ENCODE measurements around the gene CROCC.
"Not testable (repeated sequence)": the region's sequence is repeated elsewhere in the genome, so short reads cannot be mapped to it uniquely, and the experiment has no call there.

CROCC gene

DNA sequence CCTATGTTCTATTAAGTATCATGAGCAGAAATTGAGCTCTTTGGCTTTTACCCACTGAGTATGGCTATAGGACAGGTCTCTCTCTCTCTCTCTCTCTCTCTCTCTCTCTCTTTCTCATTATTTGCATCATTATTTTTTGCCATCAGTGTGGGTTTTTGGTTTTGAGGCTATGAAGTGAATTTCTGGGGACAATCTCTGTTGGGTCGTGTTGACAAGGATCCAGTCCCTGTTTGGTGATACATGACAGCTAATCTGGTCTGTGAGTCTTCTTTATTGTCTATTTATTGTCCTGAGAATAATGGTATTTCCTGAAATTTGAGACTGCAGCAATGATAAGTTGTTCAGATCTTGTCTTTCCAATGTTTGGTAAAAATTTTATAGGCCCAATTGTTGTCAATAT lies 24.1 kb upstream of the CROCC start:
- not testable (repeated sequence) for DNase-seq (ENCODE audit: low spot score)

DNA sequence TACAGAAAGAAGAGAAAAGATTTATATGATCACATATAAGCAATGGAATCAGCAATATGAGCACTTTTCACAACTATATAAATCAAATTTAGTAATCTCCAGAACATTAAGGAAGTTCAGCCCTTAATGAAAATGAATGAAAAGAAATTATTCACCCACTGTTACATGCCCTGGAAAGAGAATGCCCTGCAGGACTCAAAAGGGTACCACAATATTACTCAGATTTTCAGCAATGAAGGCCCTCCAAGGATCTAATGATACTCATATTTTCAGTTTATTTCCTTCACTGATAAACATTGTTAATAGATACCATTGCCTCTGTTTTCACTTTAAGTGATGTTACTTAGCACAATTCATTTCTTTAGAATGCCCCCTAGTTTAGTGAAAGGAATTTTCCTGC lies 23.4 kb upstream of the CROCC start:
- DNase-seq (ENCODE audit: low spot score), result not testable (repeated sequence)

DNA sequence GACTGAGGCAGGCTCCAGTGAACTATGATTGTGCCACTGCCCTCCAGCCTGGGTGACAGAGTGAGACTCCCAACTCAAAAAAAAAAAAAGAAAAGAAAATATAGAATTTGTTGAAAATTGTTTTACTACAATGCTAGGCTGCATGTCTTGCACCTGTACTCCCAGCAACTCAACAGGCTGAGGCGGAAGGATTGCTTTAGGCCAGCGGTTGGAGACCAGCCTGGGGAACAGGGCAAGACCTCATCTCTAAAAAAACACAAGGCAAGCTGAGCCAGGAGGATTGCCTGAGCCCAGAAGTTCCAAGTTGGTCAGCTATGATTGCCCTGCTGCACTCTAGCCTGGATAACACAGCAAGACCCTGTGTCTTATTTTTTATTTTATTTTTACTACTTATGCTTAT lies 22.7 kb upstream of the CROCC start:
- not testable (repeated sequence) for DNase-seq (ENCODE audit: low spot score)

DNA sequence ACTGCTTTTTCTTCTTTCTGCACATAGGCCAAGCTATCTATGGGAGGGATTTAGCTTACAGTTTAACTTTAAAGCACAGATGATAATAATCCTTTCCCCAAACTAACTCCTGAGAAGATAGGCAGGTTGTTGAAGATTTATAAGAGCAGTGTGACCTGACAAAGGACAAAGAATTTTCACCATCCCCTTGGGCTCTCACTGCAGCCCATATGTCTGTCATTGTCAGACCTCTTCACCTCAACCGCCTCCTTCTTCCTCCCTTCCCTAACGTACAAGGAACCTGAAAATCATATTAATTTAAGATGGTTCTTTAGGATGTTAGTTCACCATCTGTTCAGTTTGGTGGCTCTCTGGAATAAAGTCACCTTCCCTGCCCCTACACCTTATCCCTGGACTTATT lies 21.0 kb upstream of the CROCC start:
- no peak for DNase-seq (ENCODE audit: low spot score)

DNA sequence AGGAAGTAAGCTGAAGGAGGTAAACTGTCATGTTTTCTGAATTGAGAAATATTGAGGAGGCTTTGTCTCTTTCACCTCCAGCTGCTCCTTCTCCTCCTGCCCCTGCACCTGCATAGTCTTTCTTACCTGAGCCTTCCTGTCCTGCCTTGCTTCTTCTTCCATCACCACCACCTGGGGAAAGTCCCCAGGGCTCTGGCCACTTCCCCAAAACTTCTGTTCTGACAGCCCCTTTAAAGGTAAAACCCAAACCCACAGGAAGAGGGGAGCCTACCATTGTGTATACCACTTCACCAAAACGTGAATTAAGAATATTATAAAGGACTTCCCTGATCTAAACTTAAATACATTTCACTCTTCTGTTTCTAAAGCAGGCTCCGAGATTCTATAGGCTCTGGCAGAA lies 20.4 kb upstream of the CROCC start:
- DNase-seq (ENCODE audit: low spot score), result not testable (repeated sequence)

- no peak for DNase-seq (ENCODE audit: low spot score)
These were observed 18.7 kb upstream of the CROCC start for GRCh38 chr1:16903054-16903453.

DNA sequence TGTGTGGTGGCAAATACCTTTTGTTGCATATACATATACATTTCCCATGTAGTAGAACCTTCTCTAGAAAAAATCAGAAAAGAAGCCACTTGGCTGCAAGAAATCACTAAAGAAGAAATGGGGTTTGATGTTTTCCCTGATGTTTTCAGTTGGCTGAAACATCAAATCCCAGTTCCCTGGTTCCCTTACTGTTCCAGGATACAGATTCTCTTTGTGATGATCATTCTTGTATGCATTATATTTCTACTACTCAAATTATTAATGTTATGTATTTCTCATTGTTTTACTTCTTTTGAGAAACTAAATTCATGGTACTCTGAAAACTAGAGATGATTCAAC lies 18.3 kb upstream of the CROCC start:
- DNase-seq (ENCODE audit: low spot score), result no peak

GRCh38 chr1:16904560-16905109 lies 17.1 kb upstream of the CROCC start:
- DNase-seq (ENCODE audit: low spot score), result peak; percentile 100

GRCh38 chr1:16905110-16905867 lies 16.4 kb upstream of the CROCC start:
- DNase-seq (ENCODE audit: low spot score), result no peak

DNA sequence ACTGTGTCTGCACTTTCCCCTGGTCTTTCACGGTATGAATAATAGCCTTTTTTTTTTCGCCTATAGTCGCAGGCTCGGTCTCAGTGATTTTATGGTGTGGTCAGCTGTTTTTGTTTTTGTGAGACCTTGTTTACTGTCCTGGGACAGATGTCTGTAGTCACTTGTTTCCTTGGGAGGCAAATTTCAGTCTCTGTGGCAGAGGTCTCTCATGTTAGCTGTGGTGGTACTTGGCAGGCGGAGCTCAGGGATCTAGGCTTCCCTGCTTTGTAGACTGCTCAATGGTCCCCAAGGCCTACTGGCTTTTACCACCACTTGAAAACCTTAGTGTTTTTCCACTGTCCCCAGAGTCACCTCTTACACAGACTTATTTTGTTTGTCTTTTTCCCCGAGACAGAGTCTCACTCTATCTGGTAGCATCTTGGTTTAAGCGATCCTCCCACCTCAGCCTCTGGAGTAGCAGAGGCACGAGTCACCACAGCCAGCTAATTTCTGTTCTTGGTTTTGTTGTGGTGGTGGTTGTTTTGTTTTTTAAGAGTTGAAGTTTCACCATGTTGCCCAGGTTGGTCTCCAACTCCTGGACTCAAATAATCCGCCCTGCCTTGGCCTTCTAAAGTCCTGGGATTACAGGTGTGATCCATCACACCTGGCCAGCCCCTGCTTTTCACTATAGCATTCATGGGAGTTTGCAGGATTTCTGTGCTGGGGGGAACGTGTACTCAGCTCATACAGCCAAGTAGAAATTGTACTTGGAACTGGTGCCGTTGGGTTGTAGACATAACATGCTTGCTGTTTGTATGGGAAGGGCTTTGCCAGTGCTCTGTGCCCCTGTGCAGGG lies 15.6 kb upstream of the CROCC start:
- no peak for DNase-seq (ENCODE audit: low spot score)

DNA sequence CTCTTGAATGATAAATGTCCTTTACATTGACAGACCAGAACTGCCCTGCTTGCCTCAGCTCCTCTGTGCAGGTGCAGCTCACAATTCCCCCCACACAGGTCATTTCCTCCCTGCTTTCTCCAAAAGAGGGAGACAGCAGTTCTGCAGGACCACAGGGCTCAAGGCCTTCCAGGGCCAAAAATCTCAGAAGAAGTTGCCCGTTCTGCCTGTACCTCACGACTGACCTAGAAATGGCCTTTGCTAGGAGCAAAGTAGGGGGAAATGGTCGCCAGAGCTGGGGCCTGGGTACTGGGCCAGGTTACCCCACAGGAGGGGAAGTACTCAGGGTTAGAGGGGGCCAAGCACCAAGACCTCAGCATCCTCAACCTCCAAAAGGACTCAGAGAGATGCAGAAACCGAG lies 14.9 kb upstream of the CROCC start:
- DNase-seq (ENCODE audit: low spot score), result no peak

DNA sequence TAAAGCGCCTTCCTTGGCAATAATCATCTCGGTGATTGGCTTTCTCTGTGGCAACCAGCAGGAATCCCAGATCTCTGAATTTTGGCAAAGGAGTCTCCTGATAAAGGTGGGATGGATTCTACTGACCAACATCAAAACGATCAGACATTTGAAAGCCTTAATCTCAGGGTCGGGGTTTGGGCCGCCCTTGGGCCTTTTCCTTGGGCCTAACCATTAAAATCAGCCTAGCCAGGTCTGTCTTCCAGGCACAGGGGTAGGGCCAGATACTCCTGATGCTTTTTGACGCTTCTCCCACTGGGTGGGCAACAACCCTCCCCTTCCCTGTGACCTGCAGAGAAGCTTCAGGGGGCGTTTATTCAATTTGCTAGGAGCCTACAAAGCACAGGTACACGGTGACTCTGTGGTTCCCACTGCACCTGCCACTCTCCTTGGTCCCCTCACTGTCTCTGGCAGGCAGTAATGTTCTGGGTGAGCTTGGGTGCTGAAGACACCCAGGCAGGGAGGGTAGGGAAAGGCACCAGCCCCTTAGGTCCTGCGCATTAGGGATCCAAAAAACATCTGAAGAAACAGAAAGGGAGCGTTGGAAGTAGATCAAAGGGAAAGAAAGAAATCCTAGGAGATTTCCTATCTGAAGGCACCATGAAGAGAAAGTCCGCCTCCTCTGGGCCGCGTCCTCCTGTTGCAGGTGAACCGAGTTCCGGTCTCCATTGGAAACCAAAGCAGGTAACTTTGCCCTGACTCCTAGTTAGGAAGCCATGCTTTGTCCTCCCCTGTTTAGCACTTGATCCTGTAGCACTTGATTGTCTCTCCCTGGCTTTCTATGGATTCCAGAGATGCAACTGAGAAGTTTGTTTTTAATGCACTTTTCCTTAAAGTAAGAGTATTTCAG lies 13.6 kb upstream of the CROCC start:
- no peak for DNase-seq (ENCODE audit: low spot score)

DNA sequence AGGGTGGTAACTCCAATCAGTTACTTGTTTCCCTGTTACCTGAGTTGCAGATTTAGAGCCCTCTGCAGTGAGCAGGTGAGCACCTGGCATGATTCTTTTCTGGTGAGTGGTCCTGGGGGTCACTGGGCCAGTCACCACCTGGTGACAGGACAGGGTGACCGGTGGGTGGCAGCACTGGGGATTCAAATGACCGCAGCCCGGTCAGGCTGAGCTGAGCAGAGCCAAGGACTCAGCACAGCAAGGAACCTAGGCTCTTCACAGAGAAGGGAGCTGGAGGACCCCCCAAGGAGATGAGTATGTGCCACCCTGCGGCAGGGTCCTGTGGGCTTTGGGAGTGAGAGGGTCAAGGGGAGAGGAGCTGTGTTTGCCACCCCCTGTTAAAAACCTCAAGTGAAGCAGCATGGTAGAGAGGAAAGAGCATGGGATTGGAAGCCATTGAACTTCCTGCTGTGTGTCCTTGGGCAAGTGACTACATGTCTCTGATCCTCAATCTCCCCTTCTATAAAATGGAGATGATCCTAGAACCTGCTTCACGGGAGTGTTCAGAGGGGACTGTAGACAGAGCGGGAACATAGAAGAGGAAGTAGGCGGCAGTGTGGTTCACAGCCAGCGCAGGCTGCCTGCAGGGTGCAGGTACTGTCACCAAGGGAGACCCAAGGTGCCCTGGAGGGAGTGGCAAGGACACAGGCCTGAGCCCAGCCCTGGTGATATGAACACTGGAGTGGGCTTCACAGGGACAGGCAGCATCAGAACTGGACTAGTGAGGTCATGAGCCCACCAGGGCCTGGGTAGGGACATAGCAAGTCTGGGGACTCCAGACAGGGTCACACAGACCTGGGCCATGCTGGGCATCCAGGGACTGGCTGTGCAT lies 9.6 kb upstream of the CROCC start:
- DNase-seq (ENCODE audit: low spot score), result not testable (repeated sequence)

- DNase-seq (ENCODE audit: low spot score), result not testable (repeated sequence)
These were observed 9.0 kb upstream of the CROCC start for GRCh38 chr1:16912742-16913141.

DNA sequence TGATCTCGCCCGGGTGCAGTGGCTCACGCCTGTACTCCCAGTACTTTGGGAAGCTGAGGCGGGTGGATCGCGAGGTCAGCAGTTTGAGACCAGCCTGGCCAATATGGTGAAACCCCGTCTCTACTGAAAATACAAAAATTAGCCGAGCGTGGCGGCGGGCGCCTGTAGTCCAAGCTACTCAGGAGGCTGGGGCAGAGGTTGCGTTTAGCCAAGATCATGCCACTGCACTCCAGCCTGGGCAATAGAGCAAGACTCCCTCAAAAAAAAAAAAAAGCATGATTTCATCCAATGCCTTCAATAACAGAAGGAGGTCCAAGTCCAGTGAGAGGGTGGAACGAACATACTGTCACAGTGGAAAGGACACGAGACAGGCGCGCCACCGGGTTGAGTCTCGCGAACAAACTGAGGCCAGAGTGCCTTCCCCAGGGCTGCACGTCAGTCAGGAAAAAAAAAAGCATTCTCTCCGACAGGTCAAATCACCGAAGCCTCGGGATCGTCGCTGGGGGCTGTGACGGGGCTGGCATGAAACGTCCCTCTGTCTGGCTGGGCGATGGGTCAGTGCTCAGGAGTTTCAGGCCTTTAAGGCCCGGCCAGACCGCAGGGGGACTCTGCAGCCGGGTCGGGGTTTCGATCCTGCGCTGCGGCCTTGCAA lies 8.4 kb upstream of the CROCC start:
- no peak for DNase-seq (ENCODE audit: low spot score)

DNA sequence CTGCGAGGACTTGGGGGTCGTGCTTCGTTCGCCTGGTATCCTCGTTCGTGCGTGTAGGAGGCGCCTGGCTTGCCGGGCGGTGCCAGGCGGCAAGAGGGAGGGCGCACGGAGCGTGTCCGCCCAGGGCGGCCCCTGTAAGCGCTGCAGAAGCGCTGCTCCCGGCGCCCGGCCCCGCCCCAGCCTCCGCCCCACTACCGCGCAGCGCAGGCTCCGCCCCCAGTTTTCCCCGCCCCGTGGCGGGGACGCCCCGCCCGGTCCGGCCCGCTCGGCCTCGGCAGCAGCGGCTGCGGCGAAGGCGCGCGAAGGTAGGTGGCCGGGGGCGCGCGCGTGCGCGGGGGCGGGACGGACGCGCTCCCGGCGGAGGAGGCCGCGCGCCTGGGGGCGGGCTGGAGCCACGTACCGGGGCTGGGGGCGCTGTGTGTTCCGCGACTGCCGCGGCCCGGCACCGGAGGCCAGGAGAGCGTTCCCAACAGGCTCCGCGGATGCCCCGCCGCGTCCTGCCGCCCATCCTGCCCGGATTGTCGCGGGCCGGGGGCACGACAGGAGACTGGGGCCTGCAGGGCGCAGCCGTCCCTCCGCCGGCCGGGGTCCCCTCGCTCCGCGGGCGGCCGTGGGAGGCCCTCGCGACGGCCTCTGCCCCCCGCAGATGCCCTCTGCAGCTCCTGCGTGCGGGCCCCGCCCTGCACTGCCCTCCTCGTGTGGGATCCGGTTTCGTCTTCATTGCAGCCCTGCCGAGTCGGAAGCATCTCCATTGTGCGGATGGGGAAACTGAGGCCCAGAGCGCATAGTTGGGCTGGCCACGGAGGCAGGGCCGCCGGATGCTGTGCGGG lies 7.7 kb upstream of the CROCC start:
- DNase-seq (ENCODE audit: low spot score), result peak; percentile 98

GRCh38 chr1:16914928-16915626 lies 6.7 kb upstream of the CROCC start:
- not testable (repeated sequence) for DNase-seq (ENCODE audit: low spot score)

GRCh38 chr1:16915627-16915973 lies 6.1 kb upstream of the CROCC start:
- no peak for DNase-seq (ENCODE audit: low spot score)

All from CD4-positive, alpha-beta T cell treated with Interleukin-6 at 100 ng/mL for 8 hours (primary cell).